Measurements from ENCODE around the gene DPYD.

DNA sequence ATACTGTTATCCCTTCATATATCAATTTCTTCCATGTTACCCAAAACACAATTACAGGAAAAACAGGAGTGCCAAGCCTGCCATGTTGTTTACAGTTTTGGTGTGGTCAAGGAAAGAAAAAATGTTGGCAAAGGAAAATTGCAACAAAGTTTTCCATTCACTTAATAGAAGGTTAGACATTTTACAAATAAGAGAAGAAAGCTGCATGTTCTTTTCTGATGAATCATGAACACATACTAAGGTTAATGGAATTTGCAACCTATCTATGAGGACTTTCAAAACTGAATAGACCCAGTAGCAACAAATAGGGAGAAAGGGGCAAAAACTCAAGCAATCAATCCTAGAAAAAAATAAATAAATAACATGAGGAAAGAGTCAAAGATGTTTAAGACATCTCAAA, 556.7 kb downstream of the DPYD start:
- TF ChIP-seq, protein P1, sequence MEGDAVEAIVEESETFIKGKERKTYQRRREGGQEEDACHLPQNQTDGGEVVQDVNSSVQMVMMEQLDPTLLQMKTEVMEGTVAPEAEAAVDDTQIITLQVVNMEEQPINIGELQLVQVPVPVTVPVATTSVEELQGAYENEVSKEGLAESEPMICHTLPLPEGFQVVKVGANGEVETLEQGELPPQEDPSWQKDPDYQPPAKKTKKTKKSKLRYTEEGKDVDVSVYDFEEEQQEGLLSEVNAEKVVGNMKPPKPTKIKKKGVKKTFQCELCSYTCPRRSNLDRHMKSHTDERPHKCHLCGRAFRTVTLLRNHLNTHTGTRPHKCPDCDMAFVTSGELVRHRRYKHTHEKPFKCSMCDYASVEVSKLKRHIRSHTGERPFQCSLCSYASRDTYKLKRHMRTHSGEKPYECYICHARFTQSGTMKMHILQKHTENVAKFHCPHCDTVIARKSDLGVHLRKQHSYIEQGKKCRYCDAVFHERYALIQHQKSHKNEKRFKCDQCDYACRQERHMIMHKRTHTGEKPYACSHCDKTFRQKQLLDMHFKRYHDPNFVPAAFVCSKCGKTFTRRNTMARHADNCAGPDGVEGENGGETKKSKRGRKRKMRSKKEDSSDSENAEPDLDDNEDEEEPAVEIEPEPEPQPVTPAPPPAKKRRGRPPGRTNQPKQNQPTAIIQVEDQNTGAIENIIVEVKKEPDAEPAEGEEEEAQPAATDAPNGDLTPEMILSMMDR (IDR thresholded peaks at IDR 0.05) = no peak
- no peak for TF ChIP-seq POLR2A (IDR thresholded peaks at IDR 0.05)
